Peyer's patch (tissue), 4 donors: Measurements from ENCODE around the gene NAV3.

Experiments
- CTCF ChIP-seq, 6 experiments: fragments of 450-650 bp in 4 of 6; fragments of 200-600 bp in 2 of 6; sonication (generic) in 1 of 6; IDR thresholded peaks; one replicate each; pipeline ENCODE4 v1.5.1; 2017 to 2019; ENCODE audit warnings: antibody characterized with exemption in 6 of 6, mild to moderate bottlenecking in 3 of 6, moderate library complexity in 1 of 6
- POLR2A ChIP-seq, 2 donors: fragments of 450-650 bp; IDR thresholded peaks; one replicate each; pipeline ENCODE4 v1.5.1; 2017; ENCODE audit warnings: antibody characterized with exemption in 2 of 2, mild to moderate bottlenecking in 2 of 2, moderate library complexity in 2 of 2

GRCh38 chr12:78244916-78245507 lies 414.3 kb downstream of the NAV3 start:
- no peak for TF ChIP-seq POLR2A (IDR thresholded peaks at IDR 0.05)
- TF ChIP-seq CTCF (IDR thresholded peaks at IDR 0.05), result no peak
